ENCODE measurements around the gene MIAT.

- TF ChIP-seq, protein P1, sequence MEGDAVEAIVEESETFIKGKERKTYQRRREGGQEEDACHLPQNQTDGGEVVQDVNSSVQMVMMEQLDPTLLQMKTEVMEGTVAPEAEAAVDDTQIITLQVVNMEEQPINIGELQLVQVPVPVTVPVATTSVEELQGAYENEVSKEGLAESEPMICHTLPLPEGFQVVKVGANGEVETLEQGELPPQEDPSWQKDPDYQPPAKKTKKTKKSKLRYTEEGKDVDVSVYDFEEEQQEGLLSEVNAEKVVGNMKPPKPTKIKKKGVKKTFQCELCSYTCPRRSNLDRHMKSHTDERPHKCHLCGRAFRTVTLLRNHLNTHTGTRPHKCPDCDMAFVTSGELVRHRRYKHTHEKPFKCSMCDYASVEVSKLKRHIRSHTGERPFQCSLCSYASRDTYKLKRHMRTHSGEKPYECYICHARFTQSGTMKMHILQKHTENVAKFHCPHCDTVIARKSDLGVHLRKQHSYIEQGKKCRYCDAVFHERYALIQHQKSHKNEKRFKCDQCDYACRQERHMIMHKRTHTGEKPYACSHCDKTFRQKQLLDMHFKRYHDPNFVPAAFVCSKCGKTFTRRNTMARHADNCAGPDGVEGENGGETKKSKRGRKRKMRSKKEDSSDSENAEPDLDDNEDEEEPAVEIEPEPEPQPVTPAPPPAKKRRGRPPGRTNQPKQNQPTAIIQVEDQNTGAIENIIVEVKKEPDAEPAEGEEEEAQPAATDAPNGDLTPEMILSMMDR (optimal IDR thresholded peaks at IDR 0.05 in 1 of 3, IDR thresholded peaks at IDR 0.05 in 1 of 3, conservative IDR thresholded peaks at IDR 0.05 in 1 of 3; ENCODE audit: extremely low read depth in 1 of 3, insufficient read depth in 2 of 3, low read length in 3 of 3): no peak
- TF ChIP-seq EZH2 (IDR thresholded peaks at IDR 0.05; ENCODE audit: low read length): no peak
Measured at GRCh38 chr22:26702906-26703830, 45.8 kb downstream of the MIAT start.
